HepG2 (cell line): ENCODE data around the gene KIAA0825. TPM values are rescaled to one million over a fixed set of nuclear protein-coding genes. Genes with fewer than 3 reads are reported as not detected.

Source experiments
- ATAC-seq: fragments of 200-7000 bp; cut with Tn5 transposase; 3 replicates; pipeline ENCODE4 v1.9.1; 2020; ENCODE audit warnings: mild to moderate bottlenecking, moderate library complexity
- BruUV-seq: library from RNA; stranded (reverse); fragments of 400-500 nt; replicated peaks from 2 replicates; lab custom pipeline; 2021; lab: Mats Ljungman, UMichigan
- CTCF ChIA-PET: fragments of 300-600 bp; formaldehyde crosslinking; extraction: SDS; loops from one replicate; lab custom pipeline; 2021; ENCODE audit warnings: low total read pairs, inconsistent platforms, low intra/inter-chr PET ratio; lab: Yijun Ruan, JAX
- POLR2A ChIA-PET: fragments of 350-600 bp; sonication (Branson Sonifier 250); formaldehyde crosslinking; loops from one replicate; lab custom pipeline; 2020; ENCODE audit warnings: antibody characterized with exemption, inconsistent platforms; lab: Yijun Ruan, JAX
- DNase-seq: peaks from one replicate; pipeline ENCODE4 v3.0.0-alpha.2; 2015; ENCODE audit warnings: low spot score
- FAIRE-seq: peaks from 3 replicates; lab custom pipeline; 2011; peaks lifted over from hg19 to GRCh38; lab: Jason Lieb, UNC
- H2AFZ ChIP-seq: one replicate; pipeline ENCODE4 v1.6.1; 2011; ENCODE audit warnings: low read length, inconsistent platforms
- H3K27ac ChIP-seq: fragments of 300-600 bp; 3 replicates; pipeline ENCODE4 v1.8.0; 2011; ENCODE audit warnings: mixed run types, mild to moderate bottlenecking, mixed read lengths, low read length, inconsistent platforms; ENCODE audit not compliant: insufficient read depth; ENCODE audit errors: extremely low read length
- H3K27me3 ChIP-seq, 2 experiments: fragments of 200-600 bp in 1 of 2; 2 replicates in 1 of 2; 3 replicates in 1 of 2; pipeline versions ENCODE4 v1.6.0 to v1.8.0; 2011; ENCODE audit warnings: low read length in 2 of 2, mild to moderate bottlenecking in 2 of 2, moderate library complexity in 2 of 2, inconsistent platforms in 1 of 2; ENCODE audit not compliant: insufficient read depth in 2 of 2, control insufficient read depth in 1 of 2
- H3K36me3 ChIP-seq, 2 experiments: fragments of 200-600 bp in 1 of 2; replicated peaks in 1 of 2; 2 replicates in 1 of 2; 3 replicates in 1 of 2; pipeline versions ENCODE4 v1.5.1 to v1.8.0; 2011; ENCODE audit warnings: low read length in 2 of 2, inconsistent platforms in 1 of 2; ENCODE audit not compliant: insufficient read depth in 2 of 2, control insufficient read depth in 1 of 2
- H3K4me1 ChIP-seq: 2 replicates; pipeline ENCODE4 v1.5.1; 2012; ENCODE audit warnings: low read length, inconsistent platforms; ENCODE audit not compliant: insufficient read depth
- H3K4me2 ChIP-seq: 2 replicates; pipeline ENCODE4 v1.6.0; 2011; ENCODE audit warnings: low read depth, low read length, inconsistent platforms
- H3K4me3 ChIP-seq, 3 experiments: fragments of 200-600 bp in 1 of 3; sonication (generic), shearing (Covaris generic) in 1 of 3; replicated peaks in 1 of 3; 2 replicates each; pipeline ENCODE4 v1.5.1; 2011 to 2016; ENCODE audit warnings: low read length in 3 of 3, inconsistent platforms in 2 of 3, low read depth in 2 of 3, mild to moderate bottlenecking in 2 of 3, control low read depth in 1 of 3, mixed read lengths in 1 of 3; ENCODE audit not compliant: insufficient read depth in 1 of 3
- H3K79me2 ChIP-seq: one replicate; pipeline ENCODE4 v1.6.1; 2011; ENCODE audit warnings: low read length, inconsistent platforms; ENCODE audit not compliant: insufficient read depth
- H3K9ac ChIP-seq: 2 replicates; pipeline ENCODE4 v1.6.0; 2011; ENCODE audit warnings: mild to moderate bottlenecking, low read depth, low read length, inconsistent platforms; ENCODE audit not compliant: insufficient read depth
- H3K9me3 ChIP-seq: 2 replicates; pipeline ENCODE4 v1.5.1; 2012; ENCODE audit warnings: mild to moderate bottlenecking, low read length
- H4K20me1 ChIP-seq: 2 replicates; pipeline ENCODE4 v1.6.0; 2011; ENCODE audit warnings: inconsistent platforms, mild to moderate bottlenecking, low read length, moderate library complexity; ENCODE audit not compliant: insufficient read depth
- HOMEZ ChIP-seq: IDR thresholded peaks from 2 replicates; pipeline ENCODE4 v1.6.1; 2016; ENCODE audit warnings: low read depth
- TBL1XR1 ChIP-seq: fragments of 150-350 bp; IDR thresholded peaks from 2 replicates; pipeline ENCODE4 v1.6.1; 2014; ENCODE audit warnings: borderline replicate concordance, low read length; ENCODE audit not compliant: partially characterized antibody
- ZNF24 ChIP-seq: fragments of 450-650 bp; IDR thresholded peaks from 2 replicates; pipeline ENCODE4 v1.6.1; 2017; ENCODE audit warnings: antibody characterized with exemption, mild to moderate bottlenecking
- WGBS: methylation state at CpG from one replicate; pipeline ENCODE4 v1.1.6; 2017; ENCODE audit warnings: low lambda C conversion rate; 5-methylcytosine and 5-hydroxymethylcytosine counted together
- in situ Hi-C: cut with HindIII; loops from 2 replicates; pipeline ENCODE4 v1.10.0; 2017; ENCODE audit warnings: low pct_unique_long_range_greater_than_20kb; ENCODE audit not compliant: extremely low pct_ligation_motif_present
- intact Hi-C: fragments of 100-400 bp; cut with micrococcal nuclease; formaldehyde crosslinking; loops from one replicate; pipeline ENCODE4 v1.10.0; 2022; ENCODE audit not compliant: unreplicated experiment
- polyA plus RNA-seq, 8 experiments: library from polyadenylated mRNA; depleted of rRNA in 3 of 8; stranded (reverse) in 7 of 8; unstranded in 1 of 8; fragments of >200 nt; fragmentation: Illumina TruSeq in 4 of 8; extraction: Trizol in 4 of 8; gene quantifications; 2 replicates each; pipeline versions ENCODE4 v1.2.1 to v1.2.3, GENCODE V29; 2011 to 2016; ENCODE audit warnings: low read depth in 4 of 8, missing spikeins in 1 of 8, mixed read lengths in 1 of 8; ENCODE audit not compliant: insufficient read depth in 1 of 8
- total RNA-seq, 5 experiments: library from RNA; depleted of rRNA; stranded (reverse); fragments of >200 nt; fragmentation: Illumina TruSeq; extraction: Trizol; gene quantifications; 2 replicates each; pipeline ENCODE4 v1.2.3, GENCODE V29; 2016; ENCODE audit warnings: low read depth in 1 of 5
- TF ChIP-seq, protein P1 (sequence below): sonication (generic); formaldehyde crosslinking; IDR thresholded peaks from 2 replicates; pipeline ENCODE4 v1.4.0; 2020; ENCODE audit warnings: missing genetic modification reagents
- TF ChIP-seq, protein P2 (sequence below): sonication (generic); formaldehyde crosslinking; IDR thresholded peaks from 2 replicates; pipeline ENCODE4 v1.8.0; 2022; ENCODE audit warnings: mild to moderate bottlenecking, missing genetic modification reagents; ENCODE audit not compliant: insufficient replicate concordance

The KIAA0825 gene
- total and polyA plus RNA-seq, 2 of the 13 experiments (the other 11 are each of a cell fraction or from before 2014, with no cell fraction given): 0.05 to 0.51 TPM

- H3K9me3 ChIP-seq: no peaks in the 10 kb centered on the region
- intact Hi-C loops (no loop called here), in situ Hi-C loops (no loop called here)
- DNase-seq (no peak), ATAC-seq (no peak), FAIRE-seq (no peak)
- POLR2A ChIA-PET: no interaction called here
- H3K36me3 ChIP-seq: no peaks in the 10 kb centered on the region
- H3K4me3 ChIP-seq: no peak overlapping the region
- no peak overlapping the region for H3K9ac ChIP-seq
- no peak overlapping the region for H3K27ac ChIP-seq
- CTCF ChIA-PET: no interaction called here
- no TSS peak for BruUV-seq
- no peak overlapping the region for H2AFZ ChIP-seq
- H3K79me2 ChIP-seq: no peaks in the 10 kb centered on the region
- TF ChIP-seq, protein P1, sequence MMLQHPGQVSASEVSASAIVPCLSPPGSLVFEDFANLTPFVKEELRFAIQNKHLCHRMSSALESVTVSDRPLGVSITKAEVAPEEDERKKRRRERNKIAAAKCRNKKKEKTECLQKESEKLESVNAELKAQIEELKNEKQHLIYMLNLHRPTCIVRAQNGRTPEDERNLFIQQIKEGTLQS (CRISPR knock-in tag): no peak
- no peak overlapping the region for H3K4me2 ChIP-seq
- no peaks in the 10 kb centered on the region for H3K4me1 ChIP-seq
- H3K27me3 ChIP-seq: no peaks in the 10 kb centered on the region
- 4% methylated on average over 1 of the region's 1 CpG for WGBS
- no peaks in the 10 kb centered on the region for H4K20me1 ChIP-seq
Observed at GRCh38 chr5:94244921-94245320, 373.5 kb downstream of the KIAA0825 start.

DNA sequence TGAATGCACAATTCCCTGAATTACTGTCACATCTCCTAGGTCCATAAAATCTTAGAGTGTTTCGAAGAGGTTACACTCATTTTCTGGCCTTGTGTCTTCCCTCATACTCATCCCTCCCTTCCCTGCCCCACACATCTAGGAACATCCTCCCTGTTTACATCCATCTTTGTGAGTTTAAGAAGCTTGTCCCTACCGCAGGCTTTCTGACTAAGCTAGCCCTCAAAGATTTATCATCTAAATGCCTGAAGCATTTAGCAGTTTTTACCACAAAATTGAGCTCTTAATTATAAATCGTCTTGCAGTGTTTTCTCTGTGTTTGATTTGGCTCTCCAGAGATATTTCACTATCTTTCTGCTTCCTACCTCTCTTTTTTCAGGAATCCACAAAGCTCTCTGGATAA is 374.8 kb downstream of the KIAA0825 start:
- in situ Hi-C loops: no loop called here
- Histone ChIP-seq H3K9me3 (no peaks in the 10 kb centered on the region), H3K27ac (no peak overlapping the region), H3K9ac (no peak overlapping the region)
- CTCF ChIA-PET: no interaction called here
- POLR2A ChIA-PET: no interaction called here
- no peak for DNase-seq
- WGBS: 15% methylated on average over 3 of the region's 3 CpGs
- no TSS peak for BruUV-seq
- TF ChIP-seq TBL1XR1 (no peak), HOMEZ (CRISPR knock-in tag) (no peak), ZNF24 (no peak)
- TF ChIP-seq, protein P2, sequence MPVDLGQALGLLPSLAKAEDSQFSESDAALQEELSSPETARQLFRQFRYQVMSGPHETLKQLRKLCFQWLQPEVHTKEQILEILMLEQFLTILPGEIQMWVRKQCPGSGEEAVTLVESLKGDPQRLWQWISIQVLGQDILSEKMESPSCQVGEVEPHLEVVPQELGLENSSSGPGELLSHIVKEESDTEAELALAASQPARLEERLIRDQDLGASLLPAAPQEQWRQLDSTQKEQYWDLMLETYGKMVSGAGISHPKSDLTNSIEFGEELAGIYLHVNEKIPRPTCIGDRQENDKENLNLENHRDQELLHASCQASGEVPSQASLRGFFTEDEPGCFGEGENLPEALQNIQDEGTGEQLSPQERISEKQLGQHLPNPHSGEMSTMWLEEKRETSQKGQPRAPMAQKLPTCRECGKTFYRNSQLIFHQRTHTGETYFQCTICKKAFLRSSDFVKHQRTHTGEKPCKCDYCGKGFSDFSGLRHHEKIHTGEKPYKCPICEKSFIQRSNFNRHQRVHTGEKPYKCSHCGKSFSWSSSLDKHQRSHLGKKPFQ (CRISPR knock-in tag): no peak
- TF ChIP-seq, all 625 proteins: peak for 0
- intact Hi-C loops: no loop called here
- H3K36me3 ChIP-seq: no peaks in the 10 kb centered on the region
- H4K20me1 ChIP-seq: no peaks in the 10 kb centered on the region
- no peak overlapping the region for H2AFZ ChIP-seq
- no peaks in the 10 kb centered on the region for H3K4me1 ChIP-seq
- no peaks in the 10 kb centered on the region for H3K79me2 ChIP-seq
- no peaks in the 10 kb centered on the region for H3K27me3 ChIP-seq
- FAIRE-seq (no peak), ATAC-seq (no peak)
- H3K4me3 ChIP-seq: no peak overlapping the region
- H3K4me2 ChIP-seq: no peak overlapping the region
